NCI-H2171 treated with DMSO at 0.1 percent for 48 hours (cell line): ENCODE results near the gene BIRC6.
"Not testable (repeated sequence)": the region's sequence is repeated elsewhere in the genome, so short reads cannot be mapped to it uniquely, and the experiment has no call there.

ENCODE experiments used
- DNase-seq: peaks from one replicate; lab custom pipeline; 2025; lab: John Stamatoyannopoulos, UW

Gene BIRC6

DNA sequence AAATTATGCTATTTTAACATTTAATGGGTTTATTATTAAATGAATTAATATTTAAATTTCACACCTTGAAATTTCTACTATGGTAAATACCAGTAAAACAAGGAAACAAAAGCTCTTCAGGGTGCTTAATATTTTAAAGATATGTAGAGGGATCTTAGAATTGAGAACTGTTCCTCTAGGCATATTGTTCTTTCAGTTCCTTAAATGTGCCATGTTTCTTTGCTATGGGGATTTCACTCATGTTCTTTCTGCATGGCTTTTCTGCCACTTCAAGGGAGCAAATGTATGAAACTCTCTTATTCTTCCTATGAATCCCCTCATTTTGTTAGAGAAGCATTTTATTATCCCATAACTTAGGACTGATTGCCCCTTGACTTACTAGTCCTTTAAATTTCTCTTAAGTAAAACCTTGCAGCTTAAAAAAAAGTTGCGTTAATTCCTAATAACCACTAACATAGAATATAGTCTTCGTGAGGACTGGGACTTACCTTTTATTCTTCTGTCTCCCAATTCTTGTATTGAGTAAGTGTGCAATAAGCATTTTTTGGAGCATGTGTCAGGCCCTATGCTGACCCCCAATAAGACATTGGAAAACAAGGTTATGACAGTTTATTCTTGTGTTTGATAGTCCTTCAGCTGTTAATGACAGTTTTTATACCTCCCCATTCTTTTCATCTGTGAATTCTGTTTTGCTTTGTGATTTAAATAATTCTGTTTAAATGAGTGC is 95.7 kb downstream of the BIRC6 start:
- no peak for DNase-seq

DNA sequence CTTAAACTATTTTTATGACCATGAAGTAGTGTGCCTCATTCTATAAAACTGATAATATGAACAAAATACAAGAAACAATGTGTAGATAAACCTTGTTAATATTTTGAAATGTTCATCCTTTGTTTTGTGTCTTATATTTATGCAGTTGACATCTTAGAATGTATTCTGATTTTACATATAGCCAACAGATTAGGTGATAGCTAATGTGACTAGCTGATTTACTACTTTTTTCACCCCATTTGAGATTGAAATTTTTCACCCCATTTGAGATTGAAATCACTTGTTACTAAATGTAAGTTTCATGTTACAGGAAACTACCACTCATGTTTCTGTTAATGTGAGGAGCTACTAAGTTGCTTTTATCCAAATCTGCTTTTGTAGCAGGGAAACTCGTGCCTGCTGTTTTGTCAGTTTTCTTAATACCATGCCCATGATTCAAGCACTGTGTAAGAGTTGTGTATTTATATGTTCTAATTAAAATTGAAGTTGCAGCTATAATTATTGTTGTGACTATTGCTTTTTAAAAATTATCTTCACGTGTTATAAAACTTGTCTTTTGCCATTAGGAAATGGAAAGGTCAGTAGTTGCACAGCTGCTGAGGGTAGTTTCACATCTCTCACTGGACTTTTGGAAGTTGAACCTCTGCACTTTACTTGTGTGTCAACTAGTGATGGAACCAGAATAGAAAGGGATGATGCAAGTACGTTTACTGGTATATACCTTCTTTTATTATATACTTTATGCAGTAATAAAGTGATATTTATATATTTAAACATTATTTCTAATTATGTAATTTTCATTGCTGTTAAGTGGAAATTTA is 96.6 kb downstream of the BIRC6 start:
- peak; percentile 23 for DNase-seq

DNA sequence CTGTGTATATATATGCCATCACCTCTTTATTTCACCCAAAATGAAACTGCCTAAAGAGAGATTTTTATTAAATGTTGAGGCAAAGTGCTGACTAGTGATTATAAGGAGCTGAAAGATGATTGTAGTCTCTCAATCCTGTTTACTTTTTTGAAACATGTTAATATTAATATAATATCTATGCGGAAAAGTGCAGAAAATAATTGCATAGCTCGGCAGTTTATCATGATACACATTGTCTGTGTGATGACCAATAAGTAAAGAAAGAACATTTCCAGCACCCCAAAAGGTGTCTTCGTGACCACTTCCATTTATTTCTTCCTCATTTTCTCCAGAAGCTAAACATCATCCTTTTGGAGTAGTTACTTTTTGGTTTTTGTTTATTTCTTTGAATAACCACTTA is 99.0 kb downstream of the BIRC6 start:
- no peak for DNase-seq

DNA sequence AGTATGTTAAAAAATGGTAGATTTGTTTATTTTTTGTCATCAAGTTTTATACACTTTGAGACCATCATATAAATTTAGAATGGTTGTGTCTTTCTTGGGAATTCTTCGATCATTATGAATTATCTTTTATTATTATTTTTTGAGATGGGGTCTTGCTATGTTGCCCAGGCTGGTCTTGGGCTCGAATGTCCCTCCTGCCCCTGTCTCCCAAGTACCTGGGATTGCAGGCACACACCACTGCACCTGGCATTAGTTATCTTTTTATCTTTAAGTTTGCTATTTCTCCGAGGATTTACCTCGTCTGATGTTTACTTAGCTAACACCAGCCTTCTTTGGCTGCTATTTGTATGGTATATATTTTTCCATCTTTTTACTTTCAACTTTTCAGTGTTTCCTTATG is 100.0 kb downstream of the BIRC6 start:
- no peak for DNase-seq

DNA sequence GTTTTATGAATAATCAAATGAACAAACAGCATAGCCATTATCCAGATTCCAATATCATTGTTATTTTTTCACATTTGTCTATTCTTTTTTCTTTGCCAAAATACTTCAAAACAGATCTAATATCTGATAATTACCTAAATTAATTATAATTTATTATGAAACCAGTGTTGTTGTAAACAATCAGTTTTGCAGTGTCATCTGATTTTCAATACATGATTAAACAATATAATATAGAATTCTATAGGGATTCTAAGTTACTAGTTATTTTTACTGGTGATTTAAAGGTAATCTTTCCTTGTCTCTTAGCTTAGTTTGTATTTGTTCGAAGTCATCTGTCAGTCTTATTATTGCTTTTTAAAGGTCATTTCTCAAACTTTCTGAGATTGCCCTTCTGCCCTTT is 101.0 kb downstream of the BIRC6 start:
- DNase-seq: no peak

DNA sequence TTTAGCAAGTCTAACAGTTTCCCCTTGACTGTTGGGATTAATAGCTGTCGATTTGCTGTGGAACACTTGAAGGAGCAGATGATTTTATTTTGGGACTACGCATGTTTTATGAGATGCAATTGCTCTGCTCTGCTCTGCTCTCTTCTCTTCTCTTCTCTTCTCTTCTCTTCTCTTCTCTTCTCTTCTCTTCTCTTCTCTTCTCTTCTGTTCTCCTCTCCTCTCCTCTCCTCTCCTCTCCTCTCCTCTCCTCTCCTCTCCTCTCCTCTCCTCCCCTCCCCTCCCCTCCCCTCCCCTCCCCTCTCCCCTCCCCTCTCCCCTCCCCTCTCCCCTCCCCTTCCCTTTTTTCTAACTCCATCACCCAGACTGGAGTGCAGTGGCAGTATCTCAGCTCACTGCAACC is 104.0 kb downstream of the BIRC6 start:
- DNase-seq: not testable (repeated sequence)

DNA sequence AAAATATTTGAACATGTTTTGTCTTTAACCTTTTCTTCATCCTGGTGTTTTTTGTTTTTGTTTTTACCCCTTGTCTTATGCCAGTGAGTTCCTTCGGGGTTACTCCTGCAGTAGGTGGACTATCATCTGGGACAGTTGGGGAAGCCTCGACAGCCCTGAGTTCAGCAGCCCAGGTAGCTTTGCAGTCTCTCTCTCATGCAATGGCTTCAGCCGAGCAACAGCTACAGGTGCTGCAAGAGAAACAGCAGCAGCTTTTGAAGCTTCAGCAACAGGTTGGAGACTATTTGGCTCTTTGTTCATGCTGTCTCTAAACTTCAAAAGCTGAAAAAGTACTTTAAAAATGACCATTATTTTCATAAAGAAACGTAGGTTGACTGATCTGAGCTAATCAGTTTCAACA is 106.3 kb downstream of the BIRC6 start:
- DNase-seq: no peak

DNA sequence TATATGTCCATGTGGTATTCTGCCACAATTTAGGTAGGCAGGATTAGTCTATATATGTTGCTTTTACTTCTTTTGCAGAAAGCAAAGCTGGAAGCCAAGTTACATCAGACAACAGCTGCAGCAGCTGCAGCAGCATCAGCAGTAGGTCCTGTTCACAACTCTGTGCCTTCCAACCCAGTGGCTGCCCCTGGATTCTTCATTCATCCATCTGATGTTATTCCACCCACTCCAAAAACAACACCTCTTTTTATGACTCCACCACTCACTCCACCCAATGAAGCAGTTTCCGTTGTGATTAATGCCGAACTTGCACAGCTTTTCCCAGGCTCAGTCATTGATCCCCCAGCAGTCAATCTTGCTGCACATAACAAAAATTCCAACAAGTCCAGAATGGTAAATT is 107.6 kb downstream of the BIRC6 start:
- no peak for DNase-seq

DNA sequence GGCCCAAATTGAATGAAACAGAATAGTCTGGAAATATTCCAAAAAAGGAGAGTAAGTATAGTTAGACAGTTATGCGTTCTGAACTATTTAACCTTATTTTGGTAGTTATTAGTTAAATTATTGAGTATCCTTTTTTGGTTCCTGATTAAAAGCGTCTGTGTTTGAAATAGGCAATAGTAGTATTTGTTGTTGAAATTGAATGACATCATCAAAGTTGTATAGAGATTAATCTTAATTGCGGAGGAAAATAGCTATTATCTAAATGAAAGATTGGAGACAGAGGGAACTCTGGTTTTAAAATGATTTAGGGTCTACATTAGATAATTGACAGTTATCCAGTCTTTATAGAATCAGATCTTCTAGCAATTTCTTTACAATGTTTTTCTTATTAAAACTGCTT is 115.8 kb downstream of the BIRC6 start:
- DNase-seq: no peak

DNA sequence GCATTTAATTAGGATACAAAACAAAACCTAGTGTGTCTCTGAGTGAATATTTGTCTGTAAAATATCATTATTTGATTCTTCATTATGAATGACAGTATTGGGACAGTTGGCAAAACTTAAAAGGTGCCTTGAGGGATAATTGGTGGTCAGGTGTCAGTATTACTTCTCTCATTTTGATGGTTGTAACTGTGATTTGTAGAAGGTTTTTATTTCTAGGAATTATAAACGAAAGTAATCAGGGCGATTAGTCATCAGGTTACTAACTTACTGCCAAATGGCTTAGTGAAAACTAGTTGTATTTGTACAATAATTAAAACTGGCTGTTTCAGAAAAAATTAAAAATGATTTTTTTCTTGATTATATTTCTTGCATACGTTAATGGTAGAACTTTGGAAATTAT is 117.6 kb downstream of the BIRC6 start:
- no peak for DNase-seq

DNA sequence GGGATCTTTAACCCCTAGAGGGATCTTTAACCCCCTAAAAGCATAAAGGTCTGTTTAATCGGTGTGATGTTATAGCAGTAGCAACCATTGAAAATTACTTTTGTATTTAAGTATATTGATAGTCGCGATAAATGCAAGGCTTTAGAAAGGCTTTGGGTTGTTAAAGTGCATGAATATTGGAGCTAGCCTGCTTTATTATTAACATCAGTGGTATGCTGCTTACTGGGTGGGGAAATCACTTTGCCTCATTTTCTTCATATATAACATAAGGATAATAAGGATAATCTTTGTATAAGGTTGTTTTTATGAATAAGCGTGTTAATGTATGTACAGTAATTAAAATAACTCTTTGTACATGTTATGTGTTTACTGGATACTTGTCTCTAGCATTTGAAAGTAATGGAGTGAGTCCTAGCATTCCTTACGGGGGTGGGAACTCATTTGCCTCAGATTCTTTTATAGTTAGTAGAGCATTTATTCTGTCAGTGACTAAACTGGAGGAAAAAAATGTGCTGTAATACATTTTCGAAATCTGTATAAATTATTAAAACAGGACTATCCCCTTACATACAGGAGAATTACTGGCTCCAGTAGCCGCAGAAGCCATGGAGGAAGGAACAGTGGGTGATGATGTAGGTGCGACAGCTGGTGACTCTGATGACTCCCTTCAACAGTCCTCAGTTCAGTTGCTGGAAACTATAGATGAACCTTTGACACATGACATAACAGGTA is 122.2 kb downstream of the BIRC6 start:
- DNase-seq: no peak

DNA sequence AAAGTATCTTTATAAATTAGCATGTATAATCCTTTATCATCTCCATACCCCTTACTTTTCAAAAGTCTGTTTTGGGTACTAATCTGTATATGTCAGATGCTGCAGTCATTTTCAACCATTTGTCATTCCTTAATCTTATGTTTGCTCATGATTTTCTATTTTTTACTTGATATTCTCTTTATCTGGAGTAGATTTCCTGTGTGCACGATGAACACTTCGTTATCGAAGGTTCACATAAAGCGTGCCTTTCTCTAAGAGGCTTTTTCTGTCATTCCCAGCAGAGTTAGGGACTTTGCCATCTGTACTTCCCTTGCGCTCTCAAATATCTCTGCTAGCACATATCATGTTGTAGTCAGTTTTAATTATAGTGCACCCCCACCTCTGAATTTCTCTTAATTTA is 123.2 kb downstream of the BIRC6 start:
- DNase-seq: no peak

DNA sequence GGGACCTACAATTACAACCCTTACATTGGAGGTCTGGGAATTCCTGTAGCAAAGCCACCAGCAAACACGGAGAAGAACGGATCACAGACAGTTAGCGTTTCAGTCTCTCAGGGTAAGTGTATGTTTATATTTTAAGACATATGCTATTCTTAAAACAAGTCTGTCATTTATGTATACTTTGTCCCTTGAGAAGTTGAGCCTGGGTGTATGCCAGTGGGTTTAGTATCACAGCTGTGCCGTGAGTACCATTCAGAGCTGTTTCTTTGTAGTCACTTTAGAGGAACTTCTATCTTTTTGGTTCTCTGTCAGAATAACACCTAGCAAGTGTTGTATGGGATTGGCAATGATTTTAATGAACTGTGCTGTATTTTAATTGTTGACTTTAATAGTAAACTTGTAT is 125.6 kb downstream of the BIRC6 start:
- DNase-seq: no peak

DNA sequence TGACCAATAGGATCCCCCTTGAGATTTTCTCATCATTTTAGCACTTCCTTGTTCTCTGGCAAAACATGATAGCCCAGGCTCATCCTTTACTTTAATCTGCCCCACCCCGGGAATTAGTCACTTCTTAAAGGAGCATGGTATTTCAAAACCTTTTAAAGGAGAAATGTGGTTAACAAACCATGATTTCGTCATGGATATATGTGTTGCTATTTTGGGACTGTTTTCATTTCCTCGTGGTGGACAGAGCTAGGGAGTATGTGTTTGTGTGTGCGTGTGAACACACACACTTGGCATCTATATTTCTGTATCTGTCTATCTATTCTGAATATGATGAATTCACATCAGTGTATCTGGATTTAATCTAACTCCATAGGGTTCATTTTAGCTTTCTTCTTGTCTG is 128.1 kb downstream of the BIRC6 start:
- no peak for DNase-seq

DNA sequence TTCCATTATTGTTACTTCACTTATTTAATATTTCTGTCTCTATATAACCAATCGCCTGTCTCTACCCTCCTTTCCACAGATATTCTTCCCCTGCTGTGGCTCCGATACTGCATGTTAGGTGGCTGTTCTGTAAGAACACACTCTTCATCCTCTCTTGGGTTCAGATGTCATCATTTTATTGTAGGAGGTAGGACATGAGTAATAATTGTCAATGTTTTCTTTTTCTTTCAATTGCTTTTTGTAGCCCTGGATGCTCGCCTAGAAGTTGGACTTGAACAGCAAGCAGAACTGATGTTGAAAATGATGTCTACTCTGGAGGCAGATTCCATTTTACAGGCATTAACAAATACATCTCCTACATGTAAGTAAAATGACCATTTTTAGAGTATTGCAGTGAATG is 128.6 kb downstream of the BIRC6 start:
- DNase-seq: no peak

DNA sequence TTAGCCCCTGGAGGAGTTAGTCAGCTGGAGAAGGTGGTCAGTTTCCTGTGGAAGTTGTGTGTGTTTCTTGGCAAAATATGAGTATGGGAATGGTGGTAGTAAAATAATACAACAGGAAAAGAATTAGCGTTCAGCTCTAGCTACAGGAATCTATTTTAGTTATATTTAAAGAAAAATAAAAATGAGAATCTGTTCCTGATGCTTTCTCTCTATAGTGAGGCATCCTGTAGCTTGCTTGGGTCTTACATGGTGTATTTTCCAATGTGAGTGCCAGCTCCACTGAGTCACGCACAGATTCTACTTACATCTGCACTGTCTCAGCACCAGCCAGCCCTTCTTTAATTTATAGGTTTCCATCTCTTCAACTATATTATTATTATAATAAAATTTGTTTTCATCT is 132.2 kb downstream of the BIRC6 start:
- no peak for DNase-seq

DNA sequence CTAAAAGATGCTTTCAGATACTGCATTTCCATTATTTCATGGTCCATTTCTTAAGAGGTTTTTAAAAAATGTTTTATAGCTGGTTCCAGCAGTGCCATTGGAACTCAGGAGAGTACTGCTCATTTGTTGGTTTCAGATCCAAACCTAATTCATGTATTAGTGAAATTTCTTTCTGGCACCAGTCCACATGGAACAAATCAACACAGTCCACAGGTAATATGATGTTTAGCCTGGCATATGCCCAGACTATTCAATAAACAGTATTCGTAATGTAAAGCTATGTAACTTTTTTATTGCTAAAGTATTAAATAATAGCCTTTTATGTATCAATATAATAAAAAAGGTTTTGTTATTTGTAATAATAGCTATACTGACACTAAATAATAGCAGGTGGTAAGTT is 134.5 kb downstream of the BIRC6 start:
- no peak for DNase-seq

DNA sequence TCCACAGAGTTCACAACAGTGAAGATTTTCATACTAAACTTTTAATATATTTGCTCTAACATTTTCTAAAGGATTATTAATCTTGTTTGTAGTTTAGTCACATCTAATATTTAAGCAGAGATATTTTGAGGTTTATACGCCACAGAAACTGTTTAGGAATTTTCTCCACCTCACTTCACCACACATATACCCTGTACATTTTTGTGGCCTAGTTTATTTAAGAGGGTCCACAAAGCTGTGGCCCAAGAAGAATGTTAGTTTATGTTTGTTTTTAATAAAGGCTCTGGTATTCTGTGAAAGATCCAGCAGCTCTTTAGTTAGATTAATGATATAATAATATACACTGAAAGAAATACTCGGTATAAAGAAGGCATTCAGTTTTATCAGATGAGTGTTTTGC is 138.3 kb downstream of the BIRC6 start:
- no peak for DNase-seq

DNA sequence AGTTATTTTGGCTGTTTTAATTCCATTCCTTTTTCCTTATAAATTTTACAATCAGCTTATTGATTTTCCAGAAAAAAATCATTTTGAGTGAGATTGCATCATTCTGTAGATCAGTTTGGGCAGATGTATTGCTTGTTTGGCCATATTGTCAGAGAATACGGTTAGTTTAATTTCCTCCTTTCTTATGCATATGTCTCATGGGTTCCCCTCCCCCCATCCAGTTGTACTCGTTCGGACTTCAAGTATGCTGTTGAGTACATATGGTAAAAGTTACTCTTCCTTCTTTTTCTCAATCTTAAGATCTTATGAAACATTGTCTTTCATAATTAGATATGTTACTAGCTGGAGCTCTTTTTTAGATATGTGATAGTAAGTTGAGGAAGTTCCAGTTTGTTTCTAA is 139.8 kb downstream of the BIRC6 start:
- no peak for DNase-seq

DNA sequence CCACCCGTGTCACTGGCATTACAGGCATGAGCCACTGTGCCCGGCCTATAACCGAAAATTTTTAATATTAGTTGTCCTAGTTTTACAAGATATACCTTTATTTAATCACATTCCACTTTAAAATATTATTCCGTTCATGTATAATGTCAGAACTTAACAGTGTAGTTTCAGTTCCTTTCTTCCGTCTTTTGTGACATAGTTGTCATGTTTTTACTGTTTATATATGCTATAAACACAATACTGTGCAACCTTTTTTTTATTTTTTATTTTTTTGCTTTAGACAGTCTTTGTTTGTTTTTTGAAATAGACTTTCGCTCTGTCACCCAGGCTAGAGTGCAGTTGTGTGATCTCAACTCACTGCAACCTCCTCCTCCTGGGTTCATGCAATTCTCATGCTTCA is 141.5 kb downstream of the BIRC6 start:
- DNase-seq: no peak

DNA sequence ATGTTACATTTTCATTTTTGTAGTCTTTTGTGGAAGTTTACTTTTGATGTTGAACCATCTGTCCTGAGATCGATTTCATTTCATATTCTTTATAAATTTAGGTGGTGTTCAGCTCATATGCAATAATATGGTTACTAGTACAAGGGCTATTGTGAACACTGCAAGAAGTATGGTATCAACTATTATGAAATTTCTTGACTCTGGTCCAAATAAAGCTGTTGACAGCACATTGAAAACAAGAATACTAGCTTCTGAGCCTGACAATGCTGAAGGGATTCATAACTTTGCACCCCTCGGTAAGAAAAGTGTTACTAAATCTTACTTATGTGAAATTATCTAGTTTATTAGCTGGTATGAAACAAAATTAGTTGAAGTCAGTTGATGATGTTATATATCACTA is 146.1 kb downstream of the BIRC6 start:
- no peak for DNase-seq

DNA sequence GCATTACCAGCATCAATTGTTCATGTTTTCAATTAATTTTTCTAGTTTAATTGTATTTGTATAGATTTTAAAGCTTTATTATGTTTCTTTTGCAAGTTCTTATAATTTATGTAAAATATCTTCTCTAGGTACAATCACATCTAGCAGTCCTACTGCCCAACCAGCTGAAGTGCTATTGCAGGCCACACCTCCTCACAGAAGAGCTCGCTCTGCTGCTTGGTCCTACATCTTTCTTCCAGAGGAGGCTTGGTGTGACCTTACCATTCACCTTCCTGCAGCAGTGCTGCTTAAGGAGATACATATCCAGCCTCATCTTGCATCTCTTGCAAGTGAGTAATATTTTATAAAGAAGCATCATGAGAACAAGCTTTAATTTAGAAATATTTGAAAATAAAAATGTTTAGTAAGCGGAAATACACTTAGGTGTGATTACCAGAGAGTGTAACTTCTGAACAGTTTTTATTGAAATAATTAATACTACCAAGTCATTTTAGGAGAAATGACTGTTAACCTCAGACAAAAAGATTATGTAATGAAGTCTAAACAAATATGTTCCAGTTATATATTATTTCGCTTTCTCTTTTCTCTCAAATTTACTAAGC is 148.2 kb downstream of the BIRC6 start:
- DNase-seq: no peak

DNA sequence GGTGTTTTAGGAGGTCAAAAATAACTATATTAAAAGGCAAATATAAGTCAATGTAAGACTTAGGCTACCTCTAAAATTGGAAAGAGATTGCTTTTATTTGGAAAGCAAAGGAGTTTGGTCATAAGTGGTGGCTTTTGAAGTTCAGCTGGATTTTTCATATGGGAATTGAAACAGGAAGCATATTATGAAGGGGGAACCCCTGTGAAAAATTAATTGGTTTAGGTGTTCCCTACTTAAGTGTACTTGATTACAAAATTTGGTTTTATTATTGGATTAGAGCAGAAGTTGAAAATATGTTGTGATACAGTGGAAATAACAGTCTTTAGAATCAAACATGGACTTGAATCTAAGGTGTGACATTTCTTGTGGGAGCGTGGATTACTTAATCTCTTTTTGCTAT is 149.6 kb downstream of the BIRC6 start:
- DNase-seq: no peak
